Bladder microvascular endothelial cell (primary cell): ENCODE measurements around the gene KEAP1. TPM values are rescaled to one million over a fixed set of nuclear protein-coding genes. Genes with fewer than 3 reads are reported as not detected.

Source experiments
- total RNA-seq: library from RNA; depleted of rRNA; stranded (reverse); fragments of >200 nt; gene quantifications from 2 replicates; pipeline ENCODE4 v1.2.3, GENCODE V29; 2014

The KEAP1 gene
- total RNA-seq, result 78.8 and 118 TPM in 2 replicates

GRCh38 chr19:10503002-10503789 is at the start of gene KEAP1:
TSS of gene KEAP1 (minus strand) at chr19:10503356. CDS start at chr19:10500033, 3,323 bp downstream.

GRCh38 chr19:10543420-10544241 is 40.5 kb upstream of the KEAP1 start, which contains the start of gene ATG4D:
TSS of gene ATG4D (plus strand) at chr19:10543904. CDS start at chr19:10544091, 187 bp downstream.

GRCh38 chr19:10517361-10517759 is 14.2 kb upstream of the KEAP1 start, which contains the start of gene S1PR5:
TSS of gene S1PR5 (minus strand) at chr19:10517447. CDS start at chr19:10515011, 2,436 bp downstream.

Other genes with a start within 250 kb of the KEAP1 start
- 28.0 and 138 TPM in 2 replicates for gene ICAM1, start 232.2 kb downstream of the KEAP1 start, total RNA-seq
- gene ICAM4, start 216.4 kb downstream of the KEAP1 start, total RNA-seq, result 1.1 and 1.3 TPM in 2 replicates
- gene ICAM5, start 213.4 kb downstream of the KEAP1 start, total RNA-seq, result 0.16 and 0.25 TPM in 2 replicates
- 0.32 and 0.44 TPM in 2 replicates for gene ZGLP1, start 193.5 kb downstream of the KEAP1 start, total RNA-seq
- 13.6 and 21.1 TPM in 2 replicates for gene FDX2, start 187.3 kb downstream of the KEAP1 start, total RNA-seq
- 5.8 and 17.7 TPM in 2 replicates for gene RAVER1, start 169.8 kb downstream of the KEAP1 start, total RNA-seq
- gene ICAM3, start 163.7 kb downstream of the KEAP1 start, total RNA-seq, result 10.5 and 20.9 TPM in 2 replicates
- 84.3 and 118 TPM in 2 replicates for gene TYK2, start 122.8 kb downstream of the KEAP1 start, total RNA-seq
- gene CDC37, start 99.8 kb downstream of the KEAP1 start, total RNA-seq, result 313 and 340 TPM in 2 replicates
- 1.1 and 4.2 TPM in 2 replicates for gene PDE4A, start 82.8 kb downstream of the KEAP1 start, total RNA-seq
- 0.13 and 0.16 TPM in 2 replicates for gene S1PR5, start 14.1 kb upstream of the KEAP1 start, total RNA-seq
- gene ATG4D, start 40.5 kb upstream of the KEAP1 start, total RNA-seq, result 6.5 and 8.2 TPM in 2 replicates
- gene KRI1, start 62.7 kb upstream of the KEAP1 start, total RNA-seq, result 6.2 and 7.4 TPM in 2 replicates
- gene CDKN2D, start 65.6 kb upstream of the KEAP1 start, total RNA-seq, result 6.2 and 7.1 TPM in 2 replicates
- gene AP1M2, start 84.0 kb upstream of the KEAP1 start, total RNA-seq, result 0.13 TPM in 1 of 2 replicates, not detected in the other
- gene SLC44A2, start 122.2 kb upstream of the KEAP1 start, total RNA-seq, result 45.5 and 88.3 TPM in 2 replicates
- 74.3 and 149 TPM in 2 replicates for gene ILF3, start 151.0 kb upstream of the KEAP1 start, total RNA-seq
- 19.6 and 27.8 TPM in 2 replicates for gene QTRT1, start 198.1 kb upstream of the KEAP1 start, total RNA-seq
- gene DNM2, start 214.7 kb upstream of the KEAP1 start, total RNA-seq, result 86.9 and 167 TPM in 2 replicates